ENCODE results near the gene CFAP99. TPM values are rescaled to one million over a fixed set of nuclear protein-coding genes. Genes with fewer than 3 reads are reported as not detected.

The CFAP99 gene
- total and polyA plus RNA-seq, 9 of the 15 experiments (the other 6 are each of a cell fraction or from before 2014, with no cell fraction given): 0.07 to 0.18 (median 0.09) TPM; not detected in 6

DNA sequence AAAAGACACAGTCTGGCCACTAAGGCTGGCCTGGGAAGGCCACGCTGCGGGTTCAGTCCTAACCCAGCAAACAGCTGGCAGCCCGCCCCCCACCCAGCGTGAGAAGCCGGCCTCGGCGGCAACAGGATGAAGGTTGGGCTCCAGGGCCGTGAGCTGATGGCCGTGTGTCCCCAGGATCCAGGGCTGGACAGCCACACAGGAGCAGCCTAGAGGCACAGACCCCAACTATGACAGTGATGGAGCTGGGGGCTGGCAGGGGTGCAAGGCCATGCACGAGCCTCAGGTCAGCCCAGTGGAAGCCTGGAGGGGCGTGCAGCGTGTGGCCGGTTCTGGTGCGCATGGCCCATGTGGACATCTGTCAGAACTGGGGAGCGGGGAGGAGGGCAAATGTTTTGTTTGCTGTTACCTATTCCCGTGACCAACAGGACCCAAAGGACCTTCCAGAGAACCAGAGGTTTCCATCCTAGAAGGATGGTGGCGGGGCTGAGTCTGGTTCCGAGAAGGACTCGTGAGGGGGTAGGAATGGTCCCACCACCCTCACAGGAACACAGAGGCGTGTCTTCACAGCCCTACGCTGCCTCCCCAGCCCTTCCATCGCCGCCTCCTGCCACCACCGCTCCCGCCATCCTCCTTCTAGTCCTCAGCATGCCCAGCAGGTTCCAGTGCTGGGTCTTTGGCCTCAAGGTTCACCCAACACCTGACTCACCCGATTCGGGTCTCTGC, 46.8 kb upstream of the CFAP99 start (continued):
- TF ChIP-seq EHMT2 (IDR thresholded peaks at IDR 0.05): no peak

DNA sequence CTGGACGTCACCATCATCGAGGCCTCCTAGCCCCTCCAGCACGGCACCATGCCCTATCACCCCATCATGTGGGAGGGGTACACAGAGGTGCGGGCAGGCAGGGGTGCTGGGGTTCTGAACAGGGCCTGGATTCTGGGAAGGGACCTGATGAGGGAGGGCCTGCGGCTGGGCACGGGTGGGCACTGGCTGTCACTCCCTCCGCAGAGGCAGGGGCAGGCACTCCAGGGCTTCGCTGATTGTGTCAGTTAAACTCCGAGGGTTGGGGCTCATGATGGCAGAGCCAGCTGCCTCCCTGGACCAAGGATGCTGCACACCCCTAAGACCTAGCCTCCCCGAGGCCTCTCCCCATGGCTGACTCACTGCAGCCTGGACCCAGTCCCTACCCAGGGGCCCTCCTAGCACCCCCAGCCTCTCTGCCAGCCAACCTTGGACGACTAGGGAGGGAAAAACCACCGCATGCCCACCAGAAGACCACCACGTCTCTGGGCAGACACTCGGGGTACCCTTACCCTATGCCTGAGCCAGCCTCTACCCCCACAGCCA, 46.2 kb upstream of the CFAP99 start:
- ChIA-PET POLR2A (no interaction called here), CTCF (ENCODE audit: low intra/inter-chr PET ratio) (no interaction called here)
- Histone ChIP-seq H3K27ac (ENCODE audit: extremely low read depth, low read depth, low read length) (no peak overlapping the region), H3K9me1 (ENCODE audit: control insufficient read depth, insufficient read depth, low read length) (no peaks in the 10 kb centered on the region), H2AFZ (ENCODE audit: low read depth, low read length) (no peak overlapping the region), H3K4me1 (replicated peaks in 1 of 2; ENCODE audit: control insufficient read depth in 2 of 2, insufficient read depth in 2 of 2, low read length in 2 of 2) (peaks cover 9 to 25% of the 10 kb centered on the region in 2 experiments; a peak in 4 of 5 replicates), H3K4me3 (no peak overlapping the region), H3K36me3 (ENCODE audit: control insufficient read depth, insufficient read depth, low read length) (peaks cover 22% of the 10 kb centered on the region; the same call in 2 of the 3 replicates), H3K9ac (ENCODE audit: insufficient read depth in 1 of 2, low read depth in 2 of 2, low read length in 2 of 2) (no peak overlapping the region), H3K4me2 (ENCODE audit: insufficient read depth, low read length) (no peak overlapping the region), H4K20me1 (replicated peaks; ENCODE audit: control insufficient read depth, insufficient read depth, low read length) (no peaks in the 10 kb centered on the region), H3K9me3 (replicated peaks; ENCODE audit: control insufficient read depth, insufficient read depth, low read depth, low read length) (peaks cover 8% of the 10 kb centered on the region), H3K79me2 (ENCODE audit: control insufficient read depth, insufficient read depth, low read length) (peaks cover 11% of the 10 kb centered on the region; the same call in 2 of the 3 replicates), H3K27me3 (ENCODE audit: control insufficient read depth in 2 of 2, insufficient read depth in 2 of 2, low read length in 2 of 2) (no peaks in the 10 kb centered on the region)
- intact Hi-C loops (cut with micrococcal nuclease): no loop called here
- FAIRE-seq: no peak
- in situ Hi-C loops (cut with MboI): no loop called here
- WGBS (ENCODE audit: insufficient coverage, low coverage, missing lambda C conversion rate): 85% methylated on average over 7 of the region's 14 CpGs
- DNase-seq (ENCODE audit: extremely low read depth in 1 of 4, low spot score in 3 of 4): no peak
- no TSS peak for BruUV-seq (replicated peaks)
- ATAC-seq: no peak
- no peak for TF ChIP-seq BRD9 (IDR thresholded peaks at IDR 0.05; ENCODE audit: low read depth, partially characterized antibody)
- TF ChIP-seq, protein P1, sequence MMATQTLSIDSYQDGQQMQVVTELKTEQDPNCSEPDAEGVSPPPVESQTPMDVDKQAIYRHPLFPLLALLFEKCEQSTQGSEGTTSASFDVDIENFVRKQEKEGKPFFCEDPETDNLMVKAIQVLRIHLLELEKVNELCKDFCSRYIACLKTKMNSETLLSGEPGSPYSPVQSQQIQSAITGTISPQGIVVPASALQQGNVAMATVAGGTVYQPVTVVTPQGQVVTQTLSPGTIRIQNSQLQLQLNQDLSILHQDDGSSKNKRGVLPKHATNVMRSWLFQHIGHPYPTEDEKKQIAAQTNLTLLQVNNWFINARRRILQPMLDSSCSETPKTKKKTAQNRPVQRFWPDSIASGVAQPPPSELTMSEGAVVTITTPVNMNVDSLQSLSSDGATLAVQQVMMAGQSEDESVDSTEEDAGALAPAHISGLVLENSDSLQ (IDR thresholded peaks at IDR 0.05): no peak
- no peak for TF ChIP-seq NCOR1 (IDR thresholded peaks at IDR 0.05)
- no peak for TF ChIP-seq KDM4B (IDR thresholded peaks at IDR 0.05; ENCODE audit: borderline replicate concordance in 2 of 2, low read depth in 1 of 2)
- TF ChIP-seq, protein P2, sequence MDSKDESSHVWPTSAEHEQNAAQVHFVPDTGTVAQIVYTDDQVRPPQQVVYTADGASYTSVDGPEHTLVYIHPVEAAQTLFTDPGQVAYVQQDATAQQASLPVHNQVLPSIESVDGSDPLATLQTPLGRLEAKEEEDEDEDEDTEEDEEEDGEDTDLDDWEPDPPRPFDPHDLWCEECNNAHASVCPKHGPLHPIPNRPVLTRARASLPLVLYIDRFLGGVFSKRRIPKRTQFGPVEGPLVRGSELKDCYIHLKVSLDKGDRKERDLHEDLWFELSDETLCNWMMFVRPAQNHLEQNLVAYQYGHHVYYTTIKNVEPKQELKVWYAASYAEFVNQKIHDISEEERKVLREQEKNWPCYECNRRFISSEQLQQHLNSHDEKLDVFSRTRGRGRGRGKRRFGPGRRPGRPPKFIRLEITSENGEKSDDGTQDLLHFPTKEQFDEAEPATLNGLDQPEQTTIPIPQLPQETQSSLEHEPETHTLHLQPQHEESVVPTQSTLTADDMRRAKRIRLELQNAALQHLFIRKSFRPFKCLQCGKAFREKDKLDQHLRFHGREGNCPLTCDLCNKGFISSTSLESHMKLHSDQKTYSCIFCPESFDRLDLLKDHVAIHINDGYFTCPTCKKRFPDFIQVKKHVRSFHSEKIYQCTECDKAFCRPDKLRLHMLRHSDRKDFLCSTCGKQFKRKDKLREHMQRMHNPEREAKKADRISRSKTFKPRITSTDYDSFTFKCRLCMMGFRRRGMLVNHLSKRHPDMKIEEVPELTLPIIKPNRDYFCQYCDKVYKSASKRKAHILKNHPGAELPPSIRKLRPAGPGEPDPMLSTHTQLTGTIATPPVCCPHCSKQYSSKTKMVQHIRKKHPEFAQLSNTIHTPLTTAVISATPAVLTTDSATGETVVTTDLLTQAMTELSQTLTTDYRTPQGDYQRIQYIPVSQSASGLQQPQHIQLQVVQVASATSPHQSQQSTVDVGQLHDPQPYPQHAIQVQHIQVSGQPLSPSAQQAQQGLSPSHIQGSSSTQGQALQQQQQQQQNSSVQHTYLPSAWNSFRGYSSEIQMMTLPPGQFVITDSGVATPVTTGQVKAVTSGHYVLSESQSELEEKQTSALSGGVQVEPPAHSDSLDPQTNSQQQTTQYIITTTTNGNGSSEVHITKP (IDR thresholded peaks at IDR 0.05; ENCODE audit: partially characterized antibody): no peak
- TF ChIP-seq EP300 (IDR thresholded peaks at IDR 0.05; ENCODE audit: low read length): no peak
- no peak for TF ChIP-seq NR2F6 (CRISPR knock-in tag; IDR thresholded peaks at IDR 0.05)
- TF ChIP-seq NFE2L1 (tag; IDR thresholded peaks at IDR 0.05; ENCODE audit: borderline replicate concordance, low read depth): no peak
- TF ChIP-seq, protein P3, sequence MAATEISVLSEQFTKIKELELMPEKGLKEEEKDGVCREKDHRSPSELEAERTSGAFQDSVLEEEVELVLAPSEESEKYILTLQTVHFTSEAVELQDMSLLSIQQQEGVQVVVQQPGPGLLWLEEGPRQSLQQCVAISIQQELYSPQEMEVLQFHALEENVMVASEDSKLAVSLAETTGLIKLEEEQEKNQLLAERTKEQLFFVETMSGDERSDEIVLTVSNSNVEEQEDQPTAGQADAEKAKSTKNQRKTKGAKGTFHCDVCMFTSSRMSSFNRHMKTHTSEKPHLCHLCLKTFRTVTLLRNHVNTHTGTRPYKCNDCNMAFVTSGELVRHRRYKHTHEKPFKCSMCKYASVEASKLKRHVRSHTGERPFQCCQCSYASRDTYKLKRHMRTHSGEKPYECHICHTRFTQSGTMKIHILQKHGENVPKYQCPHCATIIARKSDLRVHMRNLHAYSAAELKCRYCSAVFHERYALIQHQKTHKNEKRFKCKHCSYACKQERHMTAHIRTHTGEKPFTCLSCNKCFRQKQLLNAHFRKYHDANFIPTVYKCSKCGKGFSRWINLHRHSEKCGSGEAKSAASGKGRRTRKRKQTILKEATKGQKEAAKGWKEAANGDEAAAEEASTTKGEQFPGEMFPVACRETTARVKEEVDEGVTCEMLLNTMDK (IDR thresholded peaks at IDR 0.05; ENCODE audit: borderline replicate concordance, insufficient read depth, low read depth, low read length, poor library complexity, severe bottlenecking): no peak
- no peak for TF ChIP-seq HOXB6 (CRISPR knock-in tag; IDR thresholded peaks at IDR 0.05; ENCODE audit: borderline replicate concordance)
- no peak for TF ChIP-seq NUFIP1 (IDR thresholded peaks at IDR 0.05; ENCODE audit: partially characterized antibody)
- no peak for TF ChIP-seq SOX6 (IDR thresholded peaks at IDR 0.05)

Data from K562 (cell line).